Inferior parietal cortex (tissue), 1 donor: ENCODE data around the gene ZNF446.
A peak's percentile ranks its signal among the peaks of the same experiment; 100 is the strongest.
"Not testable (repeated sequence)": the region's sequence is repeated elsewhere in the genome, so short reads cannot be mapped to it uniquely, and the experiment has no call there.

Experiments used
- DNase-seq: peaks from one replicate; pipeline ENCODE4 v3.0.0-alpha.2; 2016; ENCODE audit errors: extremely low spot score

ZNF446 gene

GRCh38 chr19:58499021-58499927, 23.1 kb downstream of the ZNF446 start:
- peak; percentile 97 for DNase-seq

- no peak for DNase-seq
These were observed 24.1 kb downstream of the ZNF446 start for GRCh38 chr19:58500242-58500641.

GRCh38 chr19:58507602-58508223, 31.6 kb downstream of the ZNF446 start:
- DNase-seq, result not testable (repeated sequence)

GRCh38 chr19:58509731-58510083, 33.6 kb downstream of the ZNF446 start:
- DNase-seq, result no peak

GRCh38 chr19:58510084-58510862, 34.1 kb downstream of the ZNF446 start:
- no peak for DNase-seq

- DNase-seq, result no peak
These were observed 35.4 kb downstream of the ZNF446 start, which contains the start of gene SLC27A5 for GRCh38 chr19:58511353-58512208. Gene SLC27A5, minus strand, starts transcription at chr19:58511992. Its CDS starts 37 bp downstream, at chr19:58511955.

- DNase-seq, result no peak
These were observed 37.1 kb downstream of the ZNF446 start for GRCh38 chr19:58513213-58513693.

GRCh38 chr19:58513694-58514563, 37.8 kb downstream of the ZNF446 start:
- DNase-seq, result peak; percentile 89

GRCh38 chr19:58514564-58515022, 38.4 kb downstream of the ZNF446 start:
- no peak for DNase-seq

- DNase-seq, result no peak
These were observed 39.1 kb downstream of the ZNF446 start for GRCh38 chr19:58515259-58515658.

GRCh38 chr19:58516246-58516836, 40.2 kb downstream of the ZNF446 start:
- DNase-seq, result no peak

GRCh38 chr19:58516964-58517833, 41.0 kb downstream of the ZNF446 start:
- no peak for DNase-seq

GRCh38 chr19:58518256-58519086, 42.3 kb downstream of the ZNF446 start:
- DNase-seq, result no peak

- peak; percentile 45 for DNase-seq
These were observed 42.9 kb downstream of the ZNF446 start for GRCh38 chr19:58519087-58519354.

GRCh38 chr19:58519355-58520256, 43.5 kb downstream of the ZNF446 start, which contains the start of gene ZBTB45:
Gene ZBTB45, minus strand, starts transcription at chr19:58519810. Its CDS starts 2,137 bp downstream, at chr19:58517673.
- DNase-seq, result peak; percentile 94

- DNase-seq, result no peak
These were observed 44.1 kb downstream of the ZNF446 start for GRCh38 chr19:58520257-58520599.

- no peak for DNase-seq
These were observed 45.5 kb downstream of the ZNF446 start for GRCh38 chr19:58521651-58522050.
